GM21717 (cell line): ENCODE measurements around the gene C1orf21.
"Not testable (repeated sequence)": the region's sequence is repeated elsewhere in the genome, so short reads cannot be mapped to it uniquely, and the experiment has no call there.

ENCODE experiments used
- ATAC-seq: cut with Tn5 transposase; IDR thresholded peaks from one replicate; pipeline ENCODE4 v1.9.1; 2021; ENCODE audit warnings: mild to moderate bottlenecking, moderate library complexity; ENCODE audit not compliant: unreplicated experiment

The C1orf21 gene

DNA sequence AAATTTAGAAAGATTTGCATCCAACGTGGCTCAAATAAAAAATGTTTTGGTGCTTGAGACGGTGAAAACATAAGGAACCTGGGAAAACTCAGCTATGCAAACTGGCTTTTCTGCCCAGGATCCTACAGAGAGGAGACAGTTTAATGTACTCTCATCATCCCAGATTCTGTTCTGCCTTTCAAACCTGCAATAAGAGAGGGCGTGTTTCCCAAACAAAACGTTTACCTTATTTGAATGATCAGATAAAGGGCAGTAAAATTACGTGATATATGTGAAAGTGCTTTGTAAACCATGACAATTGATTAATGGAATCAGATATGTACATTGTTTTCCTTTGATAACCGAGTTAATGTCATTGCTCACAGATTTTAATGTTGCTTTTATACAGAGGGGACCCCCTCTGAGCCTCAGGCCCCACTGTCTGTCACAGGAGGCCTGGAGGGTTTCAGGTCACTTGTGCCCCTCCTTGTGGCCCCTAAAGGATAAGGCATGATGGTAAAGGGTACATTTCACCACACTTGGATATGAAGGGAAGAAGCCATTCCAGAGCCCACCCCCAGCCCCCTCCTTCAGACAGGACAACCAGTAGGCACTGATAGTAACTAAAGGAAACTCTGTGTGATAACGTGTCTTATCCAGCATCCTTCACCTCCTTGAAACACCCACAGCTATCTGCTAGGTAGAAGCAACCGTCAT lies 210.3 kb downstream of the C1orf21 start:
- no peak for ATAC-seq

DNA sequence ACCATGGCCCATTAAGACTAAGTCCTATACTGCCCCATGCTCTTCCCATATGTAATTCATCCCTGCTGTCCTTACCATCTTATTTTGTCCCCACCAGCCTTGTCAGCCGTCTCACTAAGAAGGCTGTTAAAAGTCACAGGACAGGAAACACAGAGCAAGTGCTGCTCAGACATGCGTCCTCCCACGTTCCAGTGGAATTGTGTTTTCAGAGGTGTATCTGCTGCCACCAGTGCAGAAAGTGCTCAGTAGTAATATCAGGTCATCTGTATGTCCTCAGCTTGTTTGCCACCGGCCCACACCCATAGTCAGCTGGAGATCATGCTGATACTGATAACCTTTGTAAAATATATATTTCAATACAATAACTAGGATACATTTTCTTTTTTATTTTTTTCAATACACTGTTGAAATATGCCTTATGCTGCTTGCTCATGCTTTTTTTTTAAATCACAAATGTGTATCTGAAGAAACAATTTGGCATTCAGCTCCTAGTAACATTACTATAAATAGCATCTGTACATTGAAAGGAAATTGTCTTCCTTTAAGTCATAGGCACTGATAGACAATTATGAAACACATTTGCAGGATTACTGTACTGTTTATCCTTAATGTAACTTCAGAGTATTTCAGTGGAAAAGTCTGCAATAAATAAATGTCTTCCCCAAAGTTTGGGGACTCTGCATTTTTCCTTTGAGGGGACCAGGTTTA lies 211.0 kb downstream of the C1orf21 start:
- ATAC-seq = no peak

DNA sequence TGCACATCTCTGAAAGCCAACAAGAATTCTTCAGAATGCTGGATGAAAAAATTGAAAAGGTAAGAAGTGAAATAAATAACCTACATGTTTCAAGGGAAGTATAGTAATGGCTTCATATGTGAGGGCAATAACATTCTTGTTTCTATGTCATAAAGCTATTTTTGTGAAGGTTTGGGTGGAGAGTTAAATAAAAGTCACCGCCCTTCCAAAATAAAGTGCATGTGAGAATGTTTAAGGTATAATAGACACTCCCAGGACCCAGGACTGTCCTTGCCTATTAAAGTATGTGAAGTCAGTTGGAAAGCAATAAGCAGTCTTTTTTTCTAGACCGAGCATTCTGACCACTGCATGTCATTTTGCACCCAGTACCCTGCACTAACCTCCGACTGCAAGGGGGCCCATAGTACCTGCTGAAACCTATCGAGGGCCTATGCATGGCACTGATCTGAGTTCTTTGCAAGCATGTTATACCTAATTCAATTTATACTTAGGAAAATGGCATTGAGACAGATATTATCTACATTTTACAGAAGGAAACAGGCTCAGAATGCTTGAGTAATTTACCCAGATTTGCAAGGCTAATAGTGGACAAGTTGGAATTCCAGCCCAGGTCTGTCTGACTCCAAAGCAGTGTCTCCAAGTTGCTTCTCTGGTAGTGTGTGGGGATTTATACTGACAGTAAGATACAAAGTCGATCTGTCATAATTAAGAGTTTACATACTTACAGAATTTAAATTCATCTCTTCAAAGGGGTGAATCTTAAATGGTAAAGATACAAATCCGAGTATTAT lies 211.8 kb downstream of the C1orf21 start:
- ATAC-seq = no peak

DNA sequence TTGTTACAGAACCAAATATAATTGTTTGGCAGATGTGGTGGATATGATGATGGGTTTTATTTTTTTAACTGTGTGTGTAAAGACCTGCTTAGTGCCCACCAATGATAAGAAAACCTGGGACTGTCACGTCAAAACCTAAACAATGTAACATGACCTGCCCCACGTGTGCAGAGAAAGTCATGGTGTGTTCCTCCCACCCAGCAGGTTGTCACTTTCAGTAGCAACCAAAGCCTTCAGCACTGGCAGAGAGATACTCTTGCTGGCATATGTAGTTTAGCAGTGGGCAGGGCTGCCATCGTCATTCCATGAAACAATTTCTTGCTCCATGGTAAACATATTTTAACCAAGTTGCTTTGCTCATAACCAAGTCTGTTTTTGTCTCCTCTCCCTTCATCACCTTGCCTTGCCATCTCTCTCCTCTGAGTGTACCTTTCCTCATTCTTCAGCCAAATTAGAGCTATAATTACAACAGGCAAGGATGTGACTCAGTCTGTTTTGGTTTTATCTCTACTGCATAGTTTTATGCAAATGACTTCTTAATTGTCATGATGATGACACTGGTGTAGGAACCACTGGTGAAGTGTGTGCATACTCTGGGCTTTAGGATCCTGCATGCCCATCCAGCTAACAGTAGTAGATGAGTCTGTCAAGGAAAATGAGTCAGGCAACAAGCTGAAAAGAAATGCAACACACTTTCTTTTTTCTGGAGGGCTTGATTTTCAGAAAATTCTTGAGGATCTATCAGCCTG lies 217.5 kb downstream of the C1orf21 start:
- no peak for ATAC-seq

DNA sequence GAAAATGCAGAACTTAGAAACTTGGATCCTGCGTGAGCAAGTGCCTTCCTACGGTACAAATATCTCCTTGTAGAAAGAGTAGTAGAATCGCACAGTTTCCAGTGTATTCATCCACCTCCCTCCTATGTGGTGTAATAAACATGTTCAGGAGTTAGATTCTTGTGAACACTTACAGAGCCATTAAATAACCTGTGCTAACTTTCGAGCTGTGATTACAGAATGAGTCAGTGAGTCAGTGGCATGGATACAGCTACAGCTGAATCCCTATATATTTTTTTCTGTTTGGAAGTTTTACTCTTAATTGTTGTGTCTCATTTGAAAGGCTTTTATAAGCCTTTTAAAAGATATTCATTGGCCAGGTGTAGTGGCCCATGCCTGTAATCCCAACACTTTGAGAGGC lies 219.1 kb downstream of the C1orf21 start:
- no peak for ATAC-seq

DNA sequence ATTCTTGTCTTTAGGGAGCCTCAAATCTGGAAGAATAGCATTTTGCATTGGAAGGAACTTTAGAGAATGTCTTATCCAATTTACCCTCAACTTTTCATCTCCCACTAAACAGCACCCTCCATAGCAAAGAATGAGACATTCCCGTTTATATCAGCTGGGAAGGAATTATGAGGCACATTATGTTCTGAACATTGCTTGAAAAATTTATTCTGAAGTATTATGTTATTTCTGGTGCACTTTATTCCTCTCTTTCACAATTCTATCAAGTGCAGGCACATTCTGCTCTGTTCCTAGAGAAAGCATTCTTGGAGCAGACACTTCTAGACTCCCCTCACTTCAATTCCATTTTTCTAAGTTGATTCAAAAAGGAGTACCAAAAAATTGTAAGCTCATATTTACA lies 220.0 kb downstream of the C1orf21 start:
- ATAC-seq = no peak

DNA sequence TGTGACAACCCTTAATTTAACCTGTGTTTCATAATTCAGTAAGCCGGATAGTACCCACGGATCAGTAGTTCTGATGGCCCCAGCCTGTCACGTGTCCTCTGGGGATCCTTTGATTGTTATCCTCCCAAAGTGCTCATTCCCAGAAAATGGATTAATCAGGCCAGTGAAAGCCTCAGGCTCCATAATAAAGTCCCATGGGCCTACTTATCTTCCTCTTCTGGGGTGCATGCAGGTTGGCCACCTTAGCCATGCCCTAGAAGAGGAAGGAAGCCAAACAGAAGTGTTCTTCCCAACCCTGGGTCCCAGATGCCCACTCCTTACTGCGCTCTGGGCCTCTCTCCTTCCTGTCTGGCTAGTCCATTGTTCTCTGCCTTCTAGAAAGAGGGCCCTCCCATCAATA lies 221.8 kb downstream of the C1orf21 start:
- ATAC-seq = no peak

DNA sequence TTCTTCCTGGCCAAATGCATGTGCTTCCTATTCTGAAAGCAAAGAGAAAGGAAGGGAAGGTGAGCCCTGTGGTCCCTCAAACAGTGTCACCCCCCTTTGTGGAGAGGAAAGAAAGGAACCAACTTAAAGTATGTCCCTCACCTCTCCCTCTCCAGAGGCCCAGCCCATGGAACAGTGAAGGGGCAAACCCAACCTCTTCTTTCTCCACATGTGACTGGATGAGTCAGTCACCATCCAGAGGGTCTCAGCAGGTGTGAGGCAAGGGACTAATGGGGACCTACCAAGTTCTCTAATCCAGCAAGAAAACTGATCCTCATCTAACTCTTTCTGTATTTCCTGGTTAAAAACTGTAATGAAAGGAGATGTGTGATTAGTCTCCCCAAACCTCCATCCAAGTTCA lies 222.2 kb downstream of the C1orf21 start:
- no peak for ATAC-seq

DNA sequence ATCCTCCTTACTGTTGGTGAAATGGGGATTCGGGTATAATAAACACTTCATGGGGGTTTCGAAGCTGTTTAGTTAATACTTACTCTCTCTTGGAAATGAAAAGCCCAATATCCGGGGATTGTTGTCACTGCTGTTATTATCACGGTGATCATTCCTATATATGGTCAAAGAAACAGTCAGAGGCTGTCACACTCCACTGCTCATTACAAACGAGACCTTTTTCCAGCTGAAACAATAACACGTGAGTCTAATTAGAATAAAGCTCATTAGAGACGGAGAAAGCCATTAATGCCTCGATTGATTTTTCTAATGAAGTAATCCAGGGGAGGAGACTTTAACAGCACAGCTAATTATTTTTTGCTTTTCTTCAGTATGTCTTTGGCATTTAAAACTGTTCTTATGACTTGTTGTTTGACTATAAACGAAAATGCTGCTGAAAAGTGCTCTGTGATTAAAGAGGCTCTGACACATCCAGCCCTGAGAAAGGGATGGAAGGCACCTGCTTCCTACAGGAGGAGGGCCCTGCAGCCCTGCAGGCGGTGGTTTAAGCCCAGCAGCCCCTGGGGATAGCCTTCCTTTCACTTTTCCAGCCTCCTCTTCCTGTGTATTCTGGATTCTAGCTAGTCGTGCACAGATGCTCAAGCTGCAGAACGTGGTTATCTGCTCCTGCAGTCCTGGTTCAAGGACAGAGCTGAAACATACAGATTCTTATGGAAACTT lies 224.2 kb downstream of the C1orf21 start:
- no peak for ATAC-seq

DNA sequence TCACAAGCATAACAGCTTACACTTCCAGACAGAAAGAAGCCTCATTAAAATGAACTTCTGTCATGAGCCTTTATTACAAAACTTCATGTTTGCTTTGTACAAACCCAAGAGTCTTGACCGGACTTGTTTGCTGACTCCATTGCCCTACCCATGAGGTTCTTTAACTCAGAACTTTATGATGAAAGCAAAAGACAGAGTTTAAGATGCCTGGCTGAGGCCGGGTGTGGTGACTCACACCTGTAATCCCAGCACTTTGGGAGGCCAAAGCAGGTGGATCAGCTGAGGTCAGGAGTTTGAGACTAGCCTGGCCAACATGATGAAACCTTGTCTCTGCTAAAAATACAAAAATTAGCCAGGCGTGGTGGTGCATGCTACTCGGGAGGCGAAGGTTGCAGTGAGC lies 225.4 kb downstream of the C1orf21 start:
- not testable (repeated sequence) for ATAC-seq

DNA sequence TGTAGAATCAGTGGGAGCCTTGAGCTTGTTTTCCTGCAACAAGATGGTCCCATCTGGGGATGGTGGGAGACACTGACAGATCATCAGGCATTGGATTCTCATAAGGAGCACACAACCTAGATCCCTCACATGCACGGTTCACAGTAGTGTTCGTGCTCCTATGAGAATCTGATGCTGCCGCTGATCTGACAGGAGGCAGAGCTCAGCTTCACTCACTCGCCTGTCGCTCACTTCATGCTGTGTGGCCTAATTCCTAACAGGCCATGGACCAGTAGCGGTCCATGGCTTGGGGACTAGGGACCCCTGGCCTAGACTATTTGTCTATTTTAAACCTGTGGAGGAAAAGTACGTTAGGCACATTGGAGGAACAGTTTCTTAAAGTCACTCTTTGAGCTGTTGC lies 227.8 kb downstream of the C1orf21 start:
- no peak for ATAC-seq

DNA sequence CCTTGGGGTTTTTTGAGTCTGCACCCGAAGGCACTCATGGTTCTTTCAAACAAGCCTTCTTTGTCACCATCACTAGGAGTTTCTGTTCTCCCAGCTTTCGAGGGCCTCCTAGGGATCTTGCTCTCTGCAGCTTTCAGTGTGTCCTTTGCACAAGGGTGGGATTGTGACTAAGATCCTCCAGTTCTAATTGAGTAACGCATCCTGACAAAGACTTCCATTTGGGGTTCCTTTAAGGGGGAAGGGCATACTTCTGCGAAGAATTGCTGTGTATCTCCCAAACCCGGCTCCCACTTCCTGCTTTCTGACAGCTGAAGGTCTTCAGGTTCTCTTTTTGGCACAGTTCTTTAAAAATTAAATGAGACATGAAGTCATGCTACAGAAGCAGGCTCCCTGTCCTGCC lies 228.5 kb downstream of the C1orf21 start:
- ATAC-seq = no peak

DNA sequence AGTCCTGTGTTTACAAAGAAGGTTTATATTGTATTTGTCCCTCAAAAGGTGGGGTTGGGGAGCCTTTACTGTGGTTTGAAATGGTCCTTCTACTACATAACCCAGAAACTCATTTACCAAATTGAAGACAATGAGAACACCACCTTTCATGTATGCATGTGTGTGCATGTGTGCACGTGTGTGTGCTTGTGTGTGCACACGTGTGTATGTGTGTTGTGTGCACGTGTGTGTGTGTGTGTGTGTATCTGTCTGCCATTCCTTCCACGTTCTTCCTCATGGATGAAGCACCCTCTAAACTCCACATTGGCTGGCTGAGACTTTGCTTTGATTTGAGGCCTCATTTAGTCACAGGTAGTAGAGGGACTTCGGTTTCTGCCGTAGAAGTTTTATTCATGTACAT lies 229.7 kb downstream of the C1orf21 start:
- ATAC-seq = no peak

DNA sequence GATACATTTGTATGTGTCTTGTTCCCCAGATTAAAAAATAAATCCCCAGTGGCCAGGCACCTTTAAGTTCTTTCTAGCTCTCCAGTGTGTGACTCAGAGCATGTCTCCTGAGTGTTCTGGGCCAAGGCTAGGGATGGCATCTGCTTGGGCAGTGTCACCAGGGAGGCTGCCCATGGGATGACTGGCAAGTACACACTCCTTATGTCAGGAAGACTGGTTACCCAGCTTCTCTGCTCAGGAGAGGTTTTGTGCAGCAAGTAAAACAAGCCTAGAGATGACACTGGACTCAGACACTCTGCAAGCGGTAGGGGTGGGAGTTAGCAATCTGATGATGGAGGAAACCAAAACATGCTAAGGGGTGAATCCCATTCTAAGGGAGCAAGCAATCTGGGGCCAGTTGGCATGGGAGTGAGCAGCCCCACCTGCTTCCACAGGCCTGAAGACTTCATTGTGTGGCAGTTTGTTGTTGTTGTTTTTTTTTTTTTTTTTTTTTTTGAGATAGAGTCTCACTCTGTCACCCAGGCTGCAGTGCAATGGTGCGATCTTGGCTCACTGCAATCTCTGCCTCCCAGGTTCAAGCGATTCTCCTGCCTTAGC lies 230.7 kb downstream of the C1orf21 start:
- ATAC-seq = no peak

DNA sequence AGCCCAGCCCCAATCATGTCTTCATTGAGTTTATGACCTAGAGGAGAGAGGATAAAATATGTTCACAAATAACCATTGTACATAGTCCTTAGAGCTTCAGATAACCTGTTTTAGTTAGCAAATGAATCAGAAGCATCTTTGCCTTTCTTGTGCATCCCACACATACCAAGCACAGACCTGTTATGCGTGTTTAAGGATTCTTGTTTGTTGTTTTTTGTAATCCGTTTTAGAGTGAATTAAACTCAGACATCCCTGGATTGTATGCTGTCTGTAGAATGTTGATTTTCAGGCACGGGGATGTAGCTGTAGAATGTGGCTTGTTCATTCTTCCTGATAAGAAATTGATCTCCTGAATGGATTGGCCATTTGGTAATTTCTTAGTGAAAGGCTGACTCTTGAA lies 232.0 kb downstream of the C1orf21 start:
- no peak for ATAC-seq

DNA sequence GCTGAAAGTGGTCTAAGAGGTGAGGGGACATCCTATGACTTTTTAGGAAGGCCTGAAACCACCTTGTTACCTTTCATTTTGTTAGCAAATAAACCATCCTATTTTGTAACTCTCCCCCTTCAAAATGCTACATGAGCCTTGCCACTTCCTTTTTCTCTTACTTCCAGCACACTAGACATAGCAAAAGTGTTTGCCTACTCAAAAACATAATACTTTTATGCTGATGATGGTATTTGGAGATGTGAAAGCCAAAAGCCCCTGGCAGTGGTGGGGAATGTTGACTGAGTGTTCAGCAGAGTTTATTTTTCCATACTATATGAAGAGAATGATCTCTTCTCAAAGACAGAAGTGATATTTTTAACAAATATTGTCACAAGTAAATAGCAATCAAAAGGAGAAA lies 233.6 kb downstream of the C1orf21 start:
- no peak for ATAC-seq

DNA sequence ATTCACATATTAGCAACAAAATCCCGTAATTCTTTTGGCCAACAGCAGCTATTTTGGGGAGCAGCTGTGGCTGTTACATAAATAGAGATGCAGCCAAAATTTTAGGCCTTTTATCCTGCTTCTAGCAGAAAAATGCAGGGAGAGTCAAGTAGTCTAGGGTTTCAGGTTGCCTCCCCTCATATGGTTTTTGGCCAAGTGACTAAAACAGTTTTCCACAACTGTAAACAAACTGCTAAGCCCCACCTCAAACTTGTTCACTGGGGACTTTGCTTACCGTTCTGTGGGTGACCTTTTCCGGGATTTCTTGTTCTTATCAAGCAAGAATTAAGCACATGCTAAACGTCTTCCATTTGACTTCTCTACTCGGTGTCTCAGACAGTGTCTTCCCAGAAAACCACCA lies 234.4 kb downstream of the C1orf21 start:
- ATAC-seq = no peak

DNA sequence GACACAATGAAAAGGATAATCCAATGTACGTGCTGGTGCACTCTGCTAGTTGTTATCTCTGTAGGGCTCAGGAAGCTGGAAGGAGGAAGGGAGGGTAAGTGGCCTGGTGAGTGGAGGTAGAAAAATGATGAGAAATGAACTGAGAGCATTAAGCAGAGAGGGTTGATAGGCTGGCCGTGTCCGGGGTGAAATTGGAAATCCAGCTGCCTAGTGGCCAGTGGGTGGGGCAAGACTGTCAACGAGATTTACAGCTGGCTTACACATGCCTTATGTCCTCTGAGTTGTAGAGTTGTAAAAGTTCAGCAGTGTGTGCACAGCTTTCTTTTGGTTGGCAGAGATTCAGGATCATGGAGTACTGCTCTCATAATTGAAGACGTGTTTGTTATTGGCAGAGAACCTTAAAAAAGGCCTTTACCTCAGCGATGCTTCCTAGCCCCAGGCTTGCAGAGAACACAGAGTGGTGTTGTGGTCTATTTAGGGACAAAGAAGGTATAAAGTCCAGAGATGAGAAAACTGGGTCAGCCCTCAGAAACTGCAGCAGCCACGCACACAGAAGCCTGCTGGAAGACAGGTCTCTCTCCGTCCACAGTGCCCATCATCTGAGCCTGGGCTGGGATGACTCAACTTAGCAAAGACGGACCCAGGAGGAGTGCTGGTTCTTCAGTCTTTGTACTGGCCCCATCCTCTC lies 235.5 kb downstream of the C1orf21 start:
- ATAC-seq = no peak

DNA sequence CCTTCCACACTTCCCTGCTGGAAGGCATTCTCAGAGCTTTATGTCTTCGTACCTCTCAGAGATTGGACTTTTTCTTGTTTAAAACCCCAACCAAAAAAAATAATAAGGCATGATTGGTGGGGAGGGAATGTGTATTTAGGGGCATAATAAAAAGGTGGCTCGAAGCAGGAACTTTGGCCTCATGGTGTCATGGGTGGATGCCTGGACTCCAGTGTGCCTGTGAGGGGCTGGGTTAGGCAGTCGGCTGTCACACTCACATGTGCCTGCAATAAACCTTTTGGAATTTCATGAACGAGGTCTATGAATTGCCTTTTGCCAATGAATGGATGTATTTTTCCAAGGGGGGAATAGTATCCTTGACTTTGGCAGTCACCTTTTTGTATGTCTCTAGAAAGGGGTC lies 236.6 kb downstream of the C1orf21 start:
- ATAC-seq = no peak

DNA sequence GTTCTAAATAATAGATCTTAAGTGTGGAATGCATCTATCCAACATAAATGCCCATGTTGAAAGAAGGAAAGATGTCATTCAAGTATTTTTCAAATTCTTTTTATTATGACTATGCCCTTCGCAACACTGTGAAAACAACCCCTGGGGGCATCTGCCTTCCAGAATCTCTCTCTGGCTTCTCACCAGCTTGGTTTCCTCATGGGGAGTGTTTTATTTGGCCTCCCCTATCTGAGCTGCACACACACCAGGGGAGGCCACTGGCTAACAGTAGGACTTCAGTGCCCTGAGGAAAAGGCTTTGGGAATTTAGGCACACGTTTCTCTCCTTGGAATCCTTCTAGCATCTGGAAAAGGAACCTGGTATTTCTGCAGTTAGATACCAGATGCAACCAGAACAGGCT lies 237.2 kb downstream of the C1orf21 start:
- no peak for ATAC-seq
